Stimulated activated CD4-positive, alpha-beta T cell treated with anti-CD3 and anti-CD28 coated beads, TNF-alpha, amount 100 ng/mL, for 4 hours (primary cell): ENCODE results near the gene PHLDB1.
"Not testable (repeated sequence)": the region's sequence is repeated elsewhere in the genome, so short reads cannot be mapped to it uniquely, and the experiment has no call there.

Source experiments
- DNase-seq, 3 experiments: peaks; one replicate each; pipeline ENCODE4 v3.0.0-alpha.2; 2020; ENCODE audit warnings: low read depth in 3 of 3

The PHLDB1 gene

DNA sequence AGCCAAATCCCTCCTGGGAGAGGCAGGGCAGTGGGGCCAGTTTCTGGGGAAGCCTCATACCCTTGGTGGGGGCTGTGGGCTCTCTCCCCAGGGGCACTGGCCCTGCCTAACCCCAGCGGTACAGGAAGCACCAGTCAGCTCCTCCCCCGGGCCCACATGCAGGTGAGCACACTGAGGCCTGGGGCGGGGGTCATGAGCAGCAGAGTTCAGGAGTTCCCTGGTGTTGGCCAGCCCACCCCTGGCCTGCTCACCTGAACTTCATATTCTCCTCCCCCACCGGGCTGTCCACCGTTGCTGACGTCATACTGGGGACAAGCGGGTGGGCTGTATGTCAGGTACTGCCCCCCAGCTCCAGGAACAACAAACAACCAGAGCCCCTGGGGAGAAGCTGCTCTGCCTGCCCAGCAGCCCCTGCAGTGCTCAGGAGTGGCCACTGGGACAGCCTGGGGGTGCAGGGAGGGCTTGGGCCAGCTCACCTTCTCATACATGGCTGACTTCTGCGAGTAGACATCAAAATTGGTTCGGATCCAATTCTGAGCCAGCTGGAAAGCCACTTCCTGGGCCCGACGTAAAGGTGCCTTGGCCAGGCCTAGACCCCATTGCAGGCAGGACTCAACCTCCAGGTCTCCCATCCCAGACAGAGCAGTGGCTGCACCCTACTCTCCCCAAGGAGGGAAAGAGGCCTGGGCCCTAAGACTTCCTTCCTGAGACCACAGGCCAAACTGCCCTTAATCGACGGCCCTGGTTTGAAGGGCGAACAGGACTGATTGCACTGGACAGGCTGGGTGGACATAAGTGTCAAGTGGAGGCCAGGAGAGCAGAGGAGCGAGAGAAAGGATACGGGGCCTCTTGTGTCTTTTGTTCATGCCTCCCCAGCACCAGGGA, 51.3 kb downstream of the PHLDB1 start:
- no peak for DNase-seq

DNA sequence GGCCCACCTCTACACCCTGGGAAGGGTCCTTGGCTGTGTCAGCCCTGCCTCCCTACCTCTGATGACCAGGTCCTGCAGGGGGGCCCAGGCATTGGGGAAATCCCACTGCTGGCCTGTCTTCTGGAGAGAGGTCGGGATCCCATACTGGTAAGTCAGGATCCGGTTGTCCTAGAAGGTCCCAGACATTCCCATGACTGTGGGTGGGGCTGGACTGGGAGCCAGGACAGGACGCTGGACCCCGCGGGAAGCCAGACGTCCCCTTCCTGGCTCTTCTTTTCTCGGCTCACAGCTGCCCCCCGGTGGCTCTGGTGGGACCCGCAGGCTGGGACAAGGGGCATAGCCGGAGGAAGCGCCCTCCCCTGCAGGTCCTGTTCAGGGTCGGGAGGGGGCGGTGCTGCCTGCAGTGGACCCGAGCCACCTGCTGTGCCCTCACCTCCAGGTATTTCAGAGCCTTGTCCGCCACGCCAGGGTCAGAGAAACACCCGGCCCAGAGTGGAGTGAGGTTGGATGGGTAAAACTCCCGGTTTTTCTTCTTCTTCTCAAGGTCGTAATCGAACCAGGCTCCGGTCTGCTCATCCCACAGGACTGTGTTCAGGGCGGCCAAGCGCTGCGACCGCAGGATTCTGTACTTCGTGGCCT, 52.0 kb downstream of the PHLDB1 start:
- DNase-seq, result peak; percentile 72 to 81 (median 76)

DNA sequence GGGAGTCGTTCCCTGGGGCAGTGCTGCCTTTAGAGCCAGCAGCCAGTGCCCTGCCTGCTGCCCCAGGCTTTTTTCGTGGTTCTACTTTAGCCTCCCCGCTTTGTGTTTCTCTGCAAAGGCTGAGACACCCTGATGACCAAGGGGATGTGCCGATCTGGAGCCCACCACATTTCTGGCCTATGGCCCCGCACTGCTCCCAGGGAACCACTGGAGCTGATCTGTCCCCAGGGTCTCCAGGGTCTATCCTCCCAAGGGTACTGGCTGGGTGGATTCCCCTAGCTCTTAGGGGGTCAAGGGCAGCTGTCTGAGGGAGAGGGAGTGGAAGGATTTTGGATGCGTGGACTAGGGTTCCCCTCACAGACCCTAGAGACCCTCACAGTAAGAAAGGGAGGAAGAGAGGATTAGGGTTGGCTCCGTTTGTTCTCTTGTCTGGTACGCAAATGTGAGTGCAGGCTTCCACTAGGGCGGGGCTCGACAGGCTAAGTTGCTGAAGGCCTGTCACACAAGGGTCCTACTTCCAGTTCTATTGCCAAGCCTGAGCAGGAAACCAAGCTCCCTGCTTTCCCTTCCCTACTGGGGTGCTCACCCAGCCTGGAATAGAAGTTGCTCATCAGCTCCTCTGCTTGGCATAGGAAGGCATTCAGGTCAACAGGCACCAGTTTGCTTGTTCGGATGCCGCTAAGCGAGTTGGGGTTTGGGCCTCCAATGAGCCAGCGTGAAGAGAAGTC, 52.7 kb downstream of the PHLDB1 start:
- DNase-seq, result no peak

DNA sequence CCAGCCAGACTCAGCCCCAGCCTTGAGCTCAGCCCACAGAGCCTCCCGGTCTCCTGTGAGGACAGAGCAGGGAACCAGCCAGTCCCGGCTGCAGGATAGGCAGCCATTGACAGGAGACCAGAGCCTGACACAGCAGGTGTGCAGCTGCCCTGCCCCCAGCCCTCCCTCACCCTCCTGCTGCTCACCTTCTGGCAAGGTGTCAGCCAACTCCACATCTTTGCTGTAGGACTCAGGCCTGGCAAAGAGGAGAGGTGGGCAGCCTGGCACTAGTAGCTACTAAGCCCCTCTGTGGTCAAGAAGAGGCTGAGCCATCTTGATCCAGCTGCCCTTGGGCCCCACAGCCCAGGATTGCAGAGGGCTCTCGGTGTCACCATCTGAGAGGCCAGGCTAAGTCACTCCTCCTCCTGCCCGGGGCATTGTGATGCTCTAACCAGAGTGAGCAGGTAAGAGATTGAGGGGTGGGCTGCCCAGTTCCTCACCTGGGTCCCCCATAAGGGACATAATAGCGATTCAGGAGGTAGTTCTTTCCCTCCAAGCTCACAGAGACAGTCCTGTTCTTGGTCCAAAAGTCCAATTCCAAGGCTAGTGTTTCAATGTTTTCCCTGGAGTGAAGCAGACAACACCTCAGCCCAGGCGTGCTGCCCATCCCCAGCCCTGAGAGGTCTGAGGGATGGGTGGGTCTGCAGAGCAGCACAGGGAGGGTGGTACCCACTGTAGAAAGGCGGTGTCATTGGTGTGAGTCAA, 53.4 kb downstream of the PHLDB1 start:
- no peak for DNase-seq

DNA sequence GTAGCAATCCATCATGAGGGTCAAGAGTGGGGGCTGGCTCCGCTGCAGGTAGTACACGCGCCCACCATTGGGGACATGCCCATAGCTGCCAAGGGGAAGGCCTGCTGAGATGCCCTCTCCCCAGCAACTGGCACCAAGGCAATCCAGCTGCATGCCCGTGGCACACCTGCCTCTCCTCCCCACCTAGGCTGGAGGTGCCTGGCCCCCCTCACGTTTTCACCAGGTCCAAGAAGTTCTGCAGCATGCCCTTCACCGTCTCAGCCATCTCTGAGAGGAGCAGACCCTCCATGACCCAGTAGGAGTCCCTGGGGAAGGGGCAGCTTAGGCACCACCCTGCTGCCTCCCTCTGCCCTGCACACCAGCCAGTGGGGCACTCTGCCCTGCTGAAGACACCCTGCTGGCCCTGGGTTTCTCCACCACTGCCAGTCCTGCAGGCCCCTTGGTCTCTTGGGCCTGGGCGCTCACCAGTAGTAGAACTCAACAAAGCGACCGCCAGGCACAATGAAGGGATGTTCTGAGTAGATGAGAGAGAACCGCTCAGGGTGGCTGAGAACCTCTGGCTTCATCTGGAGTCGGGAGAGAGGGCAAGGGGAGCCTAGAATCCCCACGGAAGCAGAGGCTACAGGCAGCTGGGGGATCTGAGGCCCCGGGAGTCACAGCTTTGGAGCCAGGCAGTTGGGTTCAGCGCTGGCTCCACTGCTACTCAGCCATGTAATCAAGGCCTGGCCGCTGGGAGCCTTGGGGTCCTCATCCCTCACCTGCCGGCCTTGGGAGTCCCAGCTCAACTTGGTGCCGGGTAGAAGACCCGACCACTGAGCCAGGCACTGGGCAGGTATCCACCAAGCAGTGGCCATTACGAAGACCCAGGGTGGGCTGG, 54.2 kb downstream of the PHLDB1 start:
- DNase-seq, result no peak

DNA sequence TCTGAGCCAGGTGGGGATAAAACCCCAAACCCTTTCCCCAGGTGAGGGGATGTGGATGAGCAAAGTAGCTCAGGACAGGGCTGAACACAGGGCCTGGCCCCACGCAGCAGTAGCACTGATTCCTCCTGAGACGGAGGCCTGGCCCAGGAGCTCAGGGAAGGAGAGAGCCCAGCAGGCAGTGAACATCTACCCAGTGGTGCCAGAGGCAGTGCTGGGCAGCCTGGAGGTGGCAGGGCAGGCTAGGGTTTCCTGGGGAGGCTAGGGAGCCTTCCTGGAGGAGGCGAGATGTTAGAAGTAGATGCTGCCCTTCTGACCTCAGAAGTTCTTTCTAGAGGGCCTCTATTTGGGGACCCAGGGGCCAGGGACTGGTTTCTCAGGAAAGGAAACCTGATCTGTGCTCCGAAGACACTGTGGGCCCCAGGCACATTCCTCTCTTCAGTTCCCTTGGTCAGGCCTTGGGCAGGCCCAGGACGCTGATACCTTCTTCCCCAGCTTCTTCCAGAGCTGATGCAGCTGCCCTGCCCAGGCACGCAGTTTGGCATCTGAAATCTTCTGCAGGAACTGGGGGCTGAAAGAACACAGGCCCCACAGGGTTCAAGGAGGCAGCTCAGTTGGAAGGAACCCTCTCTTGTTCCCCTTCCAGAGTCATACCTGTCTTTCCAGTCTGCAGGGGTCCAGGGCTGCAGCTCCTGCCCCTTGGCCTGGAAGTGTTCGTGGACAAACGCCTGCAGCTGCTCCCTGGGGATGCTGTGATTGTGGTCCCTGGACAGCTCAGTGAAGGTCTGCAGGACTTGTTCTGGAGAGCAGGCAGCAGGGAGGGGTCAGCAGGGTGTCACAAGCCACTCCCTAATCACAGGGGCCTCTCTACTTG, 55.2 kb downstream of the PHLDB1 start:
- DNase-seq, result no peak

DNA sequence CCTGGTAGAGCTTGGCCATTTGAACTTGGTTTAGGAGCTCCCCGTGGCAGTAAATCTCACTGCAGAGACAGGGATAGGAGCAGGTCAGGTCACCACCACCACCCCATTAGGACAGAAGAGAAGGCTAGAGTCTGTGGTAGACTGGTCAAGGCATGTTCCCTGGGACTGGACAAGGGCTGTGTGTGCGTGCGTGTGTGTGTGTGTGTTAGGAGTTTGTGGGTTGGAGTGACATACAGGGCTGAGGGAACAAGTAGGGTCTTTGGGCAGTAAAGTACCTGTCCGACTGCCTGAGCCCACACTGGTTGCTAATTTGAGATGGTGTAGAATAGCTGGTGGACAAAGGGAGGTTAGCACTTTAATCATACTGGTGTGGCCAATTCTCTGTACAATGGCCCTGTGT, 56.0 kb downstream of the PHLDB1 start:
- no peak for DNase-seq

DNA sequence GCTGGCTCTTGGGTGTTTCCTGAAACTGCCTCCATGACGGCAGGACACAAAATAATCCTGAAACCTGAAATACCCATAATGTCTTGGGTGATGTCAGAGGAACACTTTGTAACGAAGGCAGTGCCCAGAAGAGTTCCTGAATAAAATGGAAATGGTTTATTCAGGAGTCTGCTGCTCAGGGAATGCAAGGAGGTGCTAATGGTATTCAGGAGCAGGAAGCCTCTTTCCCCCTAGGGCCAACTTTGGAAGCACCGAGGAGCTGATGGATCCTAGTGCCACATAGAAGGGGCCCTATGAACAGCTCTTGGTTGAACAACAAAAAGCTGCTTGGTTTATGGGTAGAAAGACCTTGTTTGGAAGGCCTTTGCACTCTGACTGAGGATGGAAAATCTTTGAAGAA, 56.5 kb downstream of the PHLDB1 start:
- DNase-seq, result no peak

DNA sequence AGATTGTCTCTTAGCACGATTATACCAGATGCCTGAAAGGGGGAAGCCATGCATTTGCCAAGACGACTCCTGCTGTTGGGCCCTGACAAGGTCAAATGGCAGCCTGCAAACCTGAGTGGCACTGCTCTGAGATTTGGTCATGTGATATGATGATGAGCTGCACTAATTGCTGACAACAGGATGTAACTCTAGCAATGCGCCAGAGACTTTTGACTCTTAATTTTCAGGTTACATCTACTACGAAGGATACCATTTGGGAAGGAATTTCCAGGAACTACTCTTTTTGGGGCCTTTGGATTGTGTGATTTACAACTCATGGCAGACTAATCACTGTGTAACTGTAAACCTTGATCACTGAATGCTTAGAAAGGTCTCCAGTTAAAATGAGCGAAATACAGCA, 59.0 kb downstream of the PHLDB1 start:
- no peak for DNase-seq

DNA sequence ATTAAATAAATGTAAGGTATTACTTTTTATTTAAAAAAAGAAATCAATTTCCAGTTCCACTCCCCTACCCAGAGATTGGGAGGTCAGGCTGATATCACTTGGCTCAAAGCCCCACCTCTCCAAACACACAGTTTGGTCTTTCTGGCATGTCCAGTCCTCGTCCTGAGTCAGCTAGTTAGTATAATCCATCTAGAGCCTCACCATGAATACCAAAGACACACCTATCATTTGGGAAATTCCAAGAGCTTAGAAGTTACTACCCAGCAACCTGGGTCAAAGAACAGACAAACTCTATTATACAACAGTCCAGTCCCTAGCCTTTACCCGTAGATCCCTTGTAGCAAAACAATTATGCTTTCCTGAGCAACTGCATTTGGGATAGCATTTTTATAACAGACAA, 62.6 kb downstream of the PHLDB1 start:
- DNase-seq, result no peak

DNA sequence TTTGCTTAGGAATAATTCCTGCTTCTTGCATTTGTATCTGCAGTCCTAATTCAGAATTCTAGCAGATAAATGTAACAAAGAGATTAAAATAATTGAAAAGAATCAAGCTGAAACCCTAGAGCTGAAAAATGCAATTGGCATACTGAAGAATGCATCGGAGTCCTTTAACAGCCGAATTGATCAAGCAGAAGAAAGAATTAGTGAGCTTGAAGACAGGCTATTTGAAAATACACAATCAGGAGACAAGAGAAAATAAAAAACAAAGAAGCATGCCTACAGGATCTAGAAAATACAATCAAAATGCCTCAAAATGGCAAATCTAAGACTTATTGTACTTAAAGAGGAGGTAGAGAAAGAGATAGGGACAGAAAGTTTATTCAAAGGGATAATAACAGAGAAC, 63.8 kb downstream of the PHLDB1 start:
- DNase-seq, result no peak

DNA sequence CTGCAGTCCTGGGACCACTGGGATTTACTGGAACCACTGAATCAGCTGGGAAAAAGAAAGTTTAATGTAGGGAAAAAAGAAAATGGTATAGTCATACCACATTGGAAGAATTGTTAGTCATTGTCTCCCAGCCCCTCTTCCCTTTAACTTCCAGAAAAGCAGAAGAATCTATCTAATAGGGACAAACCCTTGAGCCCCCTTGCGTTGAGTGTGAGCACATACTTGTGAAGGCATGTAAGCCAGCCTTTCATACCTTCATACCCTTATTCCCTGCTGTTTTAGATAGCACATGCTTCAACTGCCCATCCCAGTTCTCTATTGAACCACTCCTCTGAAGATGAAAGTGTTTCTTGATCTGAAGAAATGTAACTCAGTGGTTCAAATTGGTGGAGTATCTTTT, 65.4 kb downstream of the PHLDB1 start:
- no peak for DNase-seq

DNA sequence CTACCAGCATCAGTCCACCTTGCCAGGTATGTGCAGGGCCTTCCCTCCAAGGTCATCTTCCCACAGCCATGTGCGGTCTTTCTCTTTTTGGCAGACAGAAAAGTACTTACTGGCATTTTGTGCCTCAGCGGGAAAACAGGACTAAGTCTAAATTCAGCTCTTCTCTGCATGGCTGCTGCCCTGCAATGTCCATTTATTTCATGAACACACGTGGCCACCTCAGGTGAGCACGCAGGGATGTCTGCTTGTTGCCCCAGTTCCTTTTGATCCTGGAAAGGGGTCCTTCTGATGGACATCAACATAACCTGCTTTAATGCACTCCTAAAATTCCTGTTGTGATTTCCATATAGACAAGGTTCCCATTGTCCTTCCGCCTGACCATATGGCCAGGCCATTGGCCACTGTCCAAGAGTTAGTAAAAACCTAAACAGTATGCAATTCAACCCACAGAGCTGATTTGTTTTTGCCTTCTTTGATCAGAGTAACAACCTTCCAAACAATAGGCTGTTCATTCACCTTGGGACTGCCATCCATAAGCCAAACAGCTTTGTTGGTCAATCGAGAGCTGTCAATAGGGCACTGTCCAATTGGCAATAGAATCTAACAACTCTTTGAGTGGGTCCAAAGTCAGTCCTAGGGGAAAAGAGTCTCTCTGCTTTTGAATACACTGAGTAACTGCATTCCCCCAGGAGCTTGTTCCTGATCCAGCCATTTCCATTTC, 66.1 kb downstream of the PHLDB1 start:
- no peak for DNase-seq

DNA sequence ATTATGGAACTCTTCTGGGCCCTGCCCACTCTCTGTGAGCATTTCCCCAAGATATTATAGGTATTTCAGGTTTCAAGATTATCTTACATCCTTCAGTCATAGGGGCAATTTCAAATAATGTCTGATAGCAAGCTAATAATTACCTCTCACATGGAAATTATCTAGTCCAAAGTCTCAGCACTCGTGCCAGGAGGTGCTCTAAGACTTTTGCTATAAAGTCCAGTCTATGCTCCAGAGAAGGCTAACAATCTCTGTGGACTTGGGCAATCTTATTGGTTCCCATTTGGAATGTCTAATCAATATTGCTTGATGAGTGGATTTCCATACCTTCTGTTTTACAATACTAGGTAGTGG, 66.6 kb downstream of the PHLDB1 start:
- DNase-seq, result no peak

DNA sequence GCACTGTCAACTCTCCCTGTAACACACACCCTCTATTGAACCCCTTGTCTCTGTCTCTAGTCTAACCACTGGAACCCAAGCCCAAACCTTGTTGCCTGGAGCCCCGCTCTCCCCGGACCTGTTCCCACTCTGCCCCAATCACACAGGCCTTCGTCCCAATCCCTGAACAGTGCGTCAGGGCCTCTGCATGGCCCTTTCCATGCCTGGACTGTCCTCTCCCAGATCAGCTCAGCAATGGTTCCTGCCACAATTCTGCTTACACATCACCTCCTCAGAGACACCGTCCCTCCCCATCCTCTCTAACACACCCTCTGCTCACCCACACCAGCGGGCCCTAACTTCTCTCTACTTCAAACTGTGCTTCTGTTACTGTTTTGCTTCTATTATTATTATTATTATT, 70.6 kb downstream of the PHLDB1 start:
- DNase-seq, result no peak

DNA sequence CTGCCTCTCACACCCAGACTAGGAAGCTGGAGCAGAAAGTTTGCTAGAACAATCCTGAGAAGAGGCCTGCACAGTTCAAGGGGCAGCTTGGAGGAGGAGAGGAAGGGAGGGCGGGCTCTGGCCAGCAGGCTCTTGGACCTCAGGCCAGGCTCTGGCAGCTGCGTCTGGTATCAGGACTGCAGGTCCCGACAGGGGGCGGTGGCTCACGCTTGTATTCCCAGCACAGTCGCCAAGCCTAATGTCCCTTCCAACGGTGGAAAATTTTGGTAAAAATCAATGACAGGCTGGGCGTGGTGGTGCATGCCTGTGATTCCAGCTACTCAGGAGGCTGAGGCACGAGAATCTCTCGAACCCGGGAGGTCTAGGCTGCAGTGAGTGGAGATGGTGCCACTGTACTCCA, 71.5 kb downstream of the PHLDB1 start:
- DNase-seq, result not testable (repeated sequence)

DNA sequence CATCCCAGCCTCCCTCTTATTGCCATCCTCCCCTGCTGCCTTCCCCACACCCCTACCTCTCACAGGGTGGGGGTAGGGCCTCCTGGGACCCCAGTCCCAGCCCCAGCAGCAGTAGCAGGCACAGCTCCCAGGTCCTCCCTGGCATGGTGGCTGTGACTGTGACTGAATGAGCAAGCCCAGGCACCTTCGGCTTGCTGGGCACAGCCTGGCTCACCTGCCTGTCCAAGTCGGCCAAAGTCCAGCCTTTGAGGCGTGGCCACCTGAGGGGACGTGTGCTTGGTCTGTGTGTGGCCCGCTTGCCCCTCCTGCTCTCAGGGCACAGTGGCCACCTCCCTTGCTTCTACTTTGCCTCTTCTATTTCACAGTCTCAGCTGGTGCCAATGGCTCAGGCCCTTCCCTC, 72.1 kb downstream of the PHLDB1 start, which contains the start of gene TREH:
Gene TREH (minus strand): TSS at position 168 of the 400 bp plus-strand sequence. CDS start 23 bp downstream, at position 145.
- DNase-seq, result no peak

DNA sequence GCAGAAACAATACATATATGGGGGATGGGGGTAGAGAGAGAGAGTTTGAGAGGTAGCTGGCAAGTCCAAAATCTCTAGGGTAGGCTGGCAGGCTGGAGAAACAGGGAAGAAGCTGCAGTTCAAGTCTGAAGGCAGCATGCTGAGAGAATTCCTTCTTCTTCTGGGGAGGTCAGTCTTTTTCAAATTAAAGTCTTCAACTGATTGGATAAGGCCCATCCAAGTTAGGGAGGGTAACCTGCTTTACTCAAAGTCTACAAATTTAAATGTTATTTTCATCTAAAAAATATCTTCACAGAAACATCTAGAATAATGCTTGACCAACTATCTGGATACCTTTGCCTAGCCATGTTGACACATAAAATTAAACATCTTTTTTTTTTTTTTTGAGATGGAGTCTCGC, 75.0 kb downstream of the PHLDB1 start:
- DNase-seq, result no peak

DNA sequence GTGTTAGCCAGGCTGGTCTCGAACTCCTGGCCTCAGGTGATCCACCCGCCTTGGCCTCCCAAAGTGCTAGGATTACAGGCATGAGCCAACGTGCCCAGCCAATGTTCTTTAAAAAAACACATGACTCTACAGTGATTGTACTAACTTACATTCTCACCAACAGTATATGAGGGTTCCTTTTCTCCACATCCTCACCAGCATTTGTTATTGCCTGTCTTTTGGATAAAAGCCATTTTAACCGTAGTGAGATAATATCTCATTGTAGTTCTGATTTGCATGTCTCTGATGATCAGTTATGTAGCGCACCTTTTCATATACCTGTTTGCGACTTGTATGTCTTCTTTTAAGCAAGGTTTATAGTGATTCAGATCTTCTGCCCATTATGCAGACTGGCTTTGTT, 75.5 kb downstream of the PHLDB1 start:
- DNase-seq, result not testable (repeated sequence)
